ENCODE measurements around the gene HDGFL3. TPM values are rescaled to one million over a fixed set of nuclear protein-coding genes. Genes with fewer than 3 reads are reported as not detected.
A peak's percentile ranks its signal among the peaks of the same experiment; 100 is the strongest.

HDGFL3 gene
- total and polyA plus RNA-seq, 9 of the 15 experiments (the other 6 are each of a cell fraction or from before 2014, with no cell fraction given), result 6.7 to 42.0 (median 31.4) TPM

DNA sequence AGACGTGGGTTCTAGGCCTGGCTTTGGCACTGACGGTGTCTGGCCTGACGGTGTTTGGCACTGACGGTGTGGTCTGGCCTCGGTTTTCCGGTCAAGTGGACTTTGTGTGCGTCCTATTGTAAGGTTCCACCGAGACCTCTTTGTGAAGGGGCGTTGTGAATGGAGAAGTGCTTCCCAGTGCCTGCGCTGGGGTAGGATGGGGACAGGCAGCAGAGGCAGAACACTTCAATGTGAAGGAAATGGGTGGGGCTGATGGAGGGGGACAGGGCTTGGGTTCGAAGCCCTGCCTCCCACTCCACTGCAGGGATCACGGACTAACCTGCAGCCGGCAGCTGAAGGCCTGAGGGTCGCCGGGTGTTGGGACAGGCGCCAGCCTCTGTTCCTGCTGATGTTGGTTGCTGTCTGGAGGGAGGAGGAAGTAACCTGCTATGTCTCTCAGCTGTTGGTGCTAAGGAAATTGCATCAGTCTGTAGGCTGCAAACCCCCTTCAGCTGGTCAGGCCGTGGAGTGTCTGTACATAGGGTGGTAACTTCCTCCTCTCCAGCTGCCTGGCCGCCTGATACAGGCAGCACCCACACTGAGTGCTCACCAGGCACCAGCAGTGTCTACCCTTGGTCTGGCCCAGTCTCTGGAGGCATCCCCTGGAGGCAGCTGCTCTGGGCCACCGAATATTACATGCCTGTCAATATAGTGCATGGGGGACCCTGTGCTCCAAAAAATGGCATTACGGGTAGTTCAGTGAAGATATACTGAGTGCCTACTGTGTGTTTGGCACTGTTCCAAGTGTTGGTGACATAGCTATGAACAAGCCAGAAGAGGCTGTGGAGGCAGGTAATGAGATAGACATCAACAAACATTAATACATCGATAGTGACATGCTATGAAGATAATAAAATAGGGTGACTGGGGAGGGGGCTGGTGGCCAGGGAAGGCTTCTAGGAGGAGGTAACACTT, 99.1 kb downstream of the HDGFL3 start (continued):
- TF ChIP-seq KLF10 (CRISPR knock-in tag; IDR thresholded peaks at IDR 0.05) (no peak), XRCC4 (IDR thresholded peaks at IDR 0.05; ENCODE audit: extremely low read depth, insufficient read depth, insufficient read length) (no peak), ZSCAN29 (IDR thresholded peaks at IDR 0.05) (no peak), ZNF668 (CRISPR knock-in tag; IDR thresholded peaks at IDR 0.05) (no peak), ZNF175 (CRISPR knock-in tag; IDR thresholded peaks at IDR 0.05; ENCODE audit: low read depth) (peak; percentile 62; the same call in 1 of the 2 replicates), LCOR (CRISPR knock-in tag; IDR thresholded peaks at IDR 0.05) (no peak), ZBED1 (IDR thresholded peaks at IDR 0.05) (no peak), MXI1 (IDR thresholded peaks at IDR 0.05; ENCODE audit: low read depth, low read length) (no peak), HDAC8 (tag; IDR thresholded peaks at IDR 0.05) (0 out of 2 replicates have a peak, but pooled peaks have one; percentile 11), CBX1 (IDR thresholded peaks at IDR 0.05; ENCODE audit: low read depth) (0 out of 2 replicates have a peak, but pooled peaks have one; percentile 20)
- TF ChIP-seq, protein P1, sequence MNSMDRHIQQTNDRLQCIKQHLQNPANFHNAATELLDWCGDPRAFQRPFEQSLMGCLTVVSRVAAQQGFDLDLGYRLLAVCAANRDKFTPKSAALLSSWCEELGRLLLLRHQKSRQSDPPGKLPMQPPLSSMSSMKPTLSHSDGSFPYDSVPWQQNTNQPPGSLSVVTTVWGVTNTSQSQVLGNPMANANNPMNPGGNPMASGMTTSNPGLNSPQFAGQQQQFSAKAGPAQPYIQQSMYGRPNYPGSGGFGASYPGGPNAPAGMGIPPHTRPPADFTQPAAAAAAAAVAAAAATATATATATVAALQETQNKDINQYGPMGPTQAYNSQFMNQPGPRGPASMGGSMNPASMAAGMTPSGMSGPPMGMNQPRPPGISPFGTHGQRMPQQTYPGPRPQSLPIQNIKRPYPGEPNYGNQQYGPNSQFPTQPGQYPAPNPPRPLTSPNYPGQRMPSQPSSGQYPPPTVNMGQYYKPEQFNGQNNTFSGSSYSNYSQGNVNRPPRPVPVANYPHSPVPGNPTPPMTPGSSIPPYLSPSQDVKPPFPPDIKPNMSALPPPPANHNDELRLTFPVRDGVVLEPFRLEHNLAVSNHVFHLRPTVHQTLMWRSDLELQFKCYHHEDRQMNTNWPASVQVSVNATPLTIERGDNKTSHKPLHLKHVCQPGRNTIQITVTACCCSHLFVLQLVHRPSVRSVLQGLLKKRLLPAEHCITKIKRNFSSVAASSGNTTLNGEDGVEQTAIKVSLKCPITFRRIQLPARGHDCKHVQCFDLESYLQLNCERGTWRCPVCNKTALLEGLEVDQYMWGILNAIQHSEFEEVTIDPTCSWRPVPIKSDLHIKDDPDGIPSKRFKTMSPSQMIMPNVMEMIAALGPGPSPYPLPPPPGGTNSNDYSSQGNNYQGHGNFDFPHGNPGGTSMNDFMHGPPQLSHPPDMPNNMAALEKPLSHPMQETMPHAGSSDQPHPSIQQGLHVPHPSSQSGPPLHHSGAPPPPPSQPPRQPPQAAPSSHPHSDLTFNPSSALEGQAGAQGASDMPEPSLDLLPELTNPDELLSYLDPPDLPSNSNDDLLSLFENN (IDR thresholded peaks at IDR 0.05; ENCODE audit: low read depth in 2 of 2, low read length in 2 of 2), result no peak
- TF ChIP-seq, protein P2, sequence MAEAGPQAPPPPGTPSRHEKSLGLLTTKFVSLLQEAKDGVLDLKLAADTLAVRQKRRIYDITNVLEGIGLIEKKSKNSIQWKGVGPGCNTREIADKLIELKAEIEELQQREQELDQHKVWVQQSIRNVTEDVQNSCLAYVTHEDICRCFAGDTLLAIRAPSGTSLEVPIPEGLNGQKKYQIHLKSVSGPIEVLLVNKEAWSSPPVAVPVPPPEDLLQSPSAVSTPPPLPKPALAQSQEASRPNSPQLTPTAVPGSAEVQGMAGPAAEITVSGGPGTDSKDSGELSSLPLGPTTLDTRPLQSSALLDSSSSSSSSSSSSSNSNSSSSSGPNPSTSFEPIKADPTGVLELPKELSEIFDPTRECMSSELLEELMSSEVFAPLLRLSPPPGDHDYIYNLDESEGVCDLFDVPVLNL (CRISPR knock-in tag; IDR thresholded peaks at IDR 0.05; ENCODE audit: low read depth), result no peak
- TF ChIP-seq, protein P3, sequence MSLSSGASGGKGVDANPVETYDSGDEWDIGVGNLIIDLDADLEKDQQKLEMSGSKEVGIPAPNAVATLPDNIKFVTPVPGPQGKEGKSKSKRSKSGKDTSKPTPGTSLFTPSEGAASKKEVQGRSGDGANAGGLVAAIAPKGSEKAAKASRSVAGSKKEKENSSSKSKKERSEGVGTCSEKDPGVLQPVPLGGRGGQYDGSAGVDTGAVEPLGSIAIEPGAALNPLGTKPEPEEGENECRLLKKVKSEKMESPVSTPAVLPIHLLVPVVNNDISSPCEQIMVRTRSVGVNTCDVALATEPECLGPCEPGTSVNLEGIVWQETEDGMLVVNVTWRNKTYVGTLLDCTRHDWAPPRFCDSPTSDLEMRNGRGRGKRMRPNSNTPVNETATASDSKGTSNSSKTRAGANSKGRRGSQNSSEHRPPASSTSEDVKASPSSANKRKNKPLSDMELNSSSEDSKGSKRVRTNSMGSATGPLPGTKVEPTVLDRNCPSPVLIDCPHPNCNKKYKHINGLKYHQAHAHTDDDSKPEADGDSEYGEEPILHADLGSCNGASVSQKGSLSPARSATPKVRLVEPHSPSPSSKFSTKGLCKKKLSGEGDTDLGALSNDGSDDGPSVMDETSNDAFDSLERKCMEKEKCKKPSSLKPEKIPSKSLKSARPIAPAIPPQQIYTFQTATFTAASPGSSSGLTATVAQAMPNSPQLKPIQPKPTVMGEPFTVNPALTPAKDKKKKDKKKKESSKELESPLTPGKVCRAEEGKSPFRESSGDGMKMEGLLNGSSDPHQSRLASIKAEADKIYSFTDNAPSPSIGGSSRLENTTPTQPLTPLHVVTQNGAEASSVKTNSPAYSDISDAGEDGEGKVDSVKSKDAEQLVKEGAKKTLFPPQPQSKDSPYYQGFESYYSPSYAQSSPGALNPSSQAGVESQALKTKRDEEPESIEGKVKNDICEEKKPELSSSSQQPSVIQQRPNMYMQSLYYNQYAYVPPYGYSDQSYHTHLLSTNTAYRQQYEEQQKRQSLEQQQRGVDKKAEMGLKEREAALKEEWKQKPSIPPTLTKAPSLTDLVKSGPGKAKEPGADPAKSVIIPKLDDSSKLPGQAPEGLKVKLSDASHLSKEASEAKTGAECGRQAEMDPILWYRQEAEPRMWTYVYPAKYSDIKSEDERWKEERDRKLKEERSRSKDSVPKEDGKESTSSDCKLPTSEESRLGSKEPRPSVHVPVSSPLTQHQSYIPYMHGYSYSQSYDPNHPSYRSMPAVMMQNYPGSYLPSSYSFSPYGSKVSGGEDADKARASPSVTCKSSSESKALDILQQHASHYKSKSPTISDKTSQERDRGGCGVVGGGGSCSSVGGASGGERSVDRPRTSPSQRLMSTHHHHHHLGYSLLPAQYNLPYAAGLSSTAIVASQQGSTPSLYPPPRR (CRISPR knock-in tag; IDR thresholded peaks at IDR 0.05; ENCODE audit: borderline replicate concordance), result no peak
- TF ChIP-seq, protein P4, sequence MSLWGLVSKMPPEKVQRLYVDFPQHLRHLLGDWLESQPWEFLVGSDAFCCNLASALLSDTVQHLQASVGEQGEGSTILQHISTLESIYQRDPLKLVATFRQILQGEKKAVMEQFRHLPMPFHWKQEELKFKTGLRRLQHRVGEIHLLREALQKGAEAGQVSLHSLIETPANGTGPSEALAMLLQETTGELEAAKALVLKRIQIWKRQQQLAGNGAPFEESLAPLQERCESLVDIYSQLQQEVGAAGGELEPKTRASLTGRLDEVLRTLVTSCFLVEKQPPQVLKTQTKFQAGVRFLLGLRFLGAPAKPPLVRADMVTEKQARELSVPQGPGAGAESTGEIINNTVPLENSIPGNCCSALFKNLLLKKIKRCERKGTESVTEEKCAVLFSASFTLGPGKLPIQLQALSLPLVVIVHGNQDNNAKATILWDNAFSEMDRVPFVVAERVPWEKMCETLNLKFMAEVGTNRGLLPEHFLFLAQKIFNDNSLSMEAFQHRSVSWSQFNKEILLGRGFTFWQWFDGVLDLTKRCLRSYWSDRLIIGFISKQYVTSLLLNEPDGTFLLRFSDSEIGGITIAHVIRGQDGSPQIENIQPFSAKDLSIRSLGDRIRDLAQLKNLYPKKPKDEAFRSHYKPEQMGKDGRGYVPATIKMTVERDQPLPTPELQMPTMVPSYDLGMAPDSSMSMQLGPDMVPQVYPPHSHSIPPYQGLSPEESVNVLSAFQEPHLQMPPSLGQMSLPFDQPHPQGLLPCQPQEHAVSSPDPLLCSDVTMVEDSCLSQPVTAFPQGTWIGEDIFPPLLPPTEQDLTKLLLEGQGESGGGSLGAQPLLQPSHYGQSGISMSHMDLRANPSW (CRISPR knock-in tag; IDR thresholded peaks at IDR 0.05), result no peak
